Heart left ventricle (tissue), 13 donors: ENCODE results near the gene ZEB2.

ENCODE experiments used
- POLR2A ChIP-seq, 2 donors: fragments of 450-650 bp; IDR thresholded peaks; one replicate each; pipeline ENCODE4 v1.6.1; 2017; ENCODE audit warnings: antibody characterized with exemption in 2 of 2, mild to moderate bottlenecking in 2 of 2, moderate library complexity in 2 of 2
- TF ChIP-seq, protein P1 (sequence below), 12 donors: fragments of 200-600 bp; sonication (generic) in 4 of 12; IDR thresholded peaks; one replicate each; pipeline versions ENCODE4 v1.5.0 to v1.8.0; 2018 to 2022; ENCODE audit warnings: antibody characterized with exemption in 12 of 12, mild to moderate bottlenecking in 5 of 12
- donor health status: ischemic (EF 13 %, LVEDD 7.1; RV severe dilation, severe dysfunction).
- donor health status: DM: no; HTN: yes; CAD: no.
- donor health status: DM: no; HTN: no; CAD: no.
- donor health status: ischemic (EF 25% LVEDD 6.9; RV normal size, moderate dysfunction).
- donor health status: ischemic (EF 25% LVEDD 5.7; RV mildly dilated, moderate dysfunction).
- donor health status: ischemic (EF 35%, LVEDD 5.7; RV mildly dilated, moderate dysfunction).
- donor health status: nonischemic (EF 11% LVEDD 7.7; RV severe dilation, severe dysfunction).
- donor health status: DM: yes; HTN: yes; CAD: no.
- donor health status: PGD.
- donor health status: ischemic (EF 29% LVEDD 5.4; RV normal size, mild dysfunction).
- donor health status: nonischemic (EF 23%, LVEDD 6.1; RV moderate dilation, normal function).

GRCh38 chr2:144501118-144501517 lies 18.8 kb downstream of the ZEB2 start:
- TF ChIP-seq, protein P1, sequence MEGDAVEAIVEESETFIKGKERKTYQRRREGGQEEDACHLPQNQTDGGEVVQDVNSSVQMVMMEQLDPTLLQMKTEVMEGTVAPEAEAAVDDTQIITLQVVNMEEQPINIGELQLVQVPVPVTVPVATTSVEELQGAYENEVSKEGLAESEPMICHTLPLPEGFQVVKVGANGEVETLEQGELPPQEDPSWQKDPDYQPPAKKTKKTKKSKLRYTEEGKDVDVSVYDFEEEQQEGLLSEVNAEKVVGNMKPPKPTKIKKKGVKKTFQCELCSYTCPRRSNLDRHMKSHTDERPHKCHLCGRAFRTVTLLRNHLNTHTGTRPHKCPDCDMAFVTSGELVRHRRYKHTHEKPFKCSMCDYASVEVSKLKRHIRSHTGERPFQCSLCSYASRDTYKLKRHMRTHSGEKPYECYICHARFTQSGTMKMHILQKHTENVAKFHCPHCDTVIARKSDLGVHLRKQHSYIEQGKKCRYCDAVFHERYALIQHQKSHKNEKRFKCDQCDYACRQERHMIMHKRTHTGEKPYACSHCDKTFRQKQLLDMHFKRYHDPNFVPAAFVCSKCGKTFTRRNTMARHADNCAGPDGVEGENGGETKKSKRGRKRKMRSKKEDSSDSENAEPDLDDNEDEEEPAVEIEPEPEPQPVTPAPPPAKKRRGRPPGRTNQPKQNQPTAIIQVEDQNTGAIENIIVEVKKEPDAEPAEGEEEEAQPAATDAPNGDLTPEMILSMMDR (IDR thresholded peaks at IDR 0.05): no peak
- no peak for TF ChIP-seq POLR2A (IDR thresholded peaks at IDR 0.05)
